Measurements from ENCODE around the gene TEX51.

Gene TEX51

GRCh38 chr2:126898636-126899035 is at the start of gene TEX51:
TSS of gene TEX51 (plus strand) at chr2:126898890. CDS start at chr2:126898919, 29 bp downstream.
- DNase-seq (ENCODE audit: insufficient read length, low spot score) (no peak), FAIRE-seq (no peak)

DNA sequence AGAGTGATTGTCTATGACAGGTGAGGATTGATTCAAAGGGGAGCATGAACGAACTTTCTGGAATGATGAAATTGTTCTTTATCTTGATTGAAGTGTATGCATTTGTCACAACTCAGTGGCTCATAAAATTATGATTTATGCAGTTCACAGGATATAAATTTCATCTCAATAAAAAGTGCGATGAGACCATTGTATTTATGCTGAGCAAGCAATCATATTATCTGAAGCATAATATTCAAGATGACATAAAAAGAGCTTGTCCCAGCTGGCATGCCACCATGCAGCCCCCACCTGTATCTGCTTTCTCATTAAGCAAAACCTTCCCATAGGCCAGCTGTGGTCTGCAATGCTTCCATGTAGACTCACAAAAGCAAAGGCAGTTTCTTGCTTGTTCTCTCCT is 49.6 kb upstream of the TEX51 start:
- FAIRE-seq (no peak), DNase-seq (ENCODE audit: insufficient read length, low spot score) (no peak)

GRCh38 chr2:126849486-126849885 is 49.2 kb upstream of the TEX51 start:
- no peak for FAIRE-seq
- DNase-seq (ENCODE audit: insufficient read length, low spot score): no peak

- no peak for DNase-seq (ENCODE audit: insufficient read length, low spot score)
- no peak for FAIRE-seq
These were observed 48.6 kb upstream of the TEX51 start for GRCh38 chr2:126849991-126850535.

GRCh38 chr2:126850940-126851339 is 47.8 kb upstream of the TEX51 start:
- FAIRE-seq: no peak
- no peak for DNase-seq (ENCODE audit: insufficient read length, low spot score)

- no peak for FAIRE-seq
- DNase-seq (ENCODE audit: insufficient read length, low spot score): no peak
These were observed 46.9 kb upstream of the TEX51 start for GRCh38 chr2:126851756-126852155.

DNA sequence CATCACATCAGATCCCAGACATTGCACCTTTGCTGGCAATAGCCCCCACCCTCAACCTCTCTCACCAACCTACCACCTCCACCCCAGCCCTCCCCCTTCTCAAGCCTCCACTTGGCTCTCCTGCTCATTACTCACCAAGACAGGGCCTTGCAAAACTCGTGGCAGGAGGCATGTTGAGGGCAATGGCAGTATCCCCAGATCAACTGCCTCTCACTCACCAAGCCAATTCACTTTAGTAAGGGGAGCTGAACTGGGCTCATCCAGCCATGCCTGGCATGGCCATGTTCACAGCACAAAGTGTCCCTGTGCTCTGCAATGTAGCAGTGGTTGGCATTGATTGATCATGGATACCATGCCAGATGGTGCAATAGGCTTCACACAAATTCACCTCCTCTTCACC is 46.3 kb upstream of the TEX51 start:
- FAIRE-seq (no peak), DNase-seq (ENCODE audit: insufficient read length, low spot score) (no peak)

GRCh38 chr2:126855606-126856005 is 43.1 kb upstream of the TEX51 start:
- FAIRE-seq: no peak
- DNase-seq (ENCODE audit: insufficient read length, low spot score): no peak

GRCh38 chr2:126856403-126856802 is 42.3 kb upstream of the TEX51 start:
- DNase-seq (ENCODE audit: insufficient read length, low spot score) (no peak), FAIRE-seq (no peak)

DNA sequence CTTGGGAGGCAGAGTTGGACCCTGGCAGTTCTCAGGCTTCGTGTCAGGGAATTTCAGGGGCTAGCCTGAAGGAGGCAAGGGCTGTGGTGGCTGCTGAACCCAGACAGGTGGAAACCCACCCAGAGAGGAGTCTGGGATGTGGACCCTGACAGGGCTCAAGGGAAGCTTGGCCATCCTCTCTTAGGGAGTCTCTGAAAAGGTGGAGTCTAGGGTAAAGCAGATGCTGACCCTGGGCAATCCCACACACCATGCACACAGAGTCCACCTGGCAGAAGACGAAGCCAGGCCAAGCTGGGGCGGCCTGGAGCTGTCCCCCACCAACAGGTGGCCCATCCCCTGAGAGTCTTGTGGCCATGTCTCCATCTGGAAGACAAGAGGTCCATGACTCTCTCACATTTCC is 41.2 kb upstream of the TEX51 start:
- FAIRE-seq: no peak
- DNase-seq (ENCODE audit: insufficient read length, low spot score): no peak

DNA sequence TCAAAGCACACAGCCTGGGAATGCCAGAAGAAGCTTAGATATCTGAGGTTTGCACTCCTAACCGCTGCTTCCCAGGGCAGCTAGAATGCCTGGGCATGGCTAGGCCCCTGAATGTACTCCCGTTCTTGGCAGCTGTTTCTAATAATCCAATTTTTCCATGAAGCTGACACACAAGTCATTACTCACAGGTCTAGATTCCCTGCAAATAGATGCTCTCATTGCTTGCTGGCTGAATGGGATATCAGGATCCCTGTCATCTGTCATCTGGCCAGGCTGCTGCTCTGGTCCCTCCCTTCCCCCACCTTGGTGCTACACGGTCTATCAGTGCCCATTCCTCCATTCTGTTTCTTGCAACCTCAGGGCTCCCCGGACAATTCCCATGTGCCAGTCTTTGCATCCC is 40.7 kb upstream of the TEX51 start:
- DNase-seq (ENCODE audit: insufficient read length, low spot score): no peak
- no peak for FAIRE-seq

GRCh38 chr2:126858436-126858835 is 40.3 kb upstream of the TEX51 start:
- FAIRE-seq: no peak

DNA sequence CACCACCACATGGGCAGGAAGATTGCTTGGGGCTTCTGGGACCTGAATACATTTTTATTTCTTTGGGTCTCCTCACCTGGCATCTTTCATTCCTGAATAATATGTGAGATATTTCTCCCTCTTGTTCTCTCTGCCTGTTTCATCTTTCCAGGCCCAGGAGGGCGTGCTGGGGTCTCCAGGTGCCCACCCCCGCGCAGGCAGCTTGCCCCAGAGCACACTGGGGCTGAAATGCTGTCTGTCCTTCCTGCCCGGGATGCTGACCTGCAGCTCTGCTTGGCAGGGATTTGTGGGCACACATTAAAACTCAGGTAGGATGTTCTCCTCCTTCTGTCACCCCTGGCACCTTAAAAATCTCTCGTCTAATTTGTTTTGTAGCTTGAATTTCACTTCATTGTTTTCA is 39.7 kb upstream of the TEX51 start:
- DNase-seq (ENCODE audit: insufficient read length, low spot score) (no peak), FAIRE-seq (no peak)

More at GRCh38 chr2:126858436-126858835, 40.3 kb upstream of the TEX51 start:
- DNase-seq (ENCODE audit: insufficient read length, low spot score): no peak

DNA sequence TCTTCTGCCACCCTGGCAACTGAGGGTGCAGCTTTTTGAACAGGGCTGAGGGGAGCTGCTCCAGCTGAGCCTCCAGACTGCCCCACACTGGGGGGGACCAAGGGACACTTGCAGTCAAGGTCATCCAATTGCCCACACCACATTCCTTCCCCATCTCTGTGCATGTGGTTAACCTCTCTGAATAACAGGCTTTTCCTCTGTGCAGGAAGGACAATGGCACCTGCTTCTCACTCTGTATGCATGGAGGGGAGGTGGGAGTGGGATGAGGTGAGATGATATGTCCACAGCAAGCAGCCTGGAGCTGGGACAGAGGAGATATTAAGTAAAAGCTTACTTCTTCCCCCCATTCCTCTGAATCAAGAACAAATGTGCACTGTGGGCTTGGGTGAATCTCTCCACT is 39.1 kb upstream of the TEX51 start:
- FAIRE-seq: no peak
- no peak for DNase-seq (ENCODE audit: insufficient read length, low spot score)

GRCh38 chr2:126860385-126860784 is 38.3 kb upstream of the TEX51 start:
- no peak for FAIRE-seq
- no peak for DNase-seq (ENCODE audit: insufficient read length, low spot score)

GRCh38 chr2:126862730-126863129 is 36.0 kb upstream of the TEX51 start:
- FAIRE-seq (no peak), DNase-seq (ENCODE audit: insufficient read length, low spot score) (no peak)

DNA sequence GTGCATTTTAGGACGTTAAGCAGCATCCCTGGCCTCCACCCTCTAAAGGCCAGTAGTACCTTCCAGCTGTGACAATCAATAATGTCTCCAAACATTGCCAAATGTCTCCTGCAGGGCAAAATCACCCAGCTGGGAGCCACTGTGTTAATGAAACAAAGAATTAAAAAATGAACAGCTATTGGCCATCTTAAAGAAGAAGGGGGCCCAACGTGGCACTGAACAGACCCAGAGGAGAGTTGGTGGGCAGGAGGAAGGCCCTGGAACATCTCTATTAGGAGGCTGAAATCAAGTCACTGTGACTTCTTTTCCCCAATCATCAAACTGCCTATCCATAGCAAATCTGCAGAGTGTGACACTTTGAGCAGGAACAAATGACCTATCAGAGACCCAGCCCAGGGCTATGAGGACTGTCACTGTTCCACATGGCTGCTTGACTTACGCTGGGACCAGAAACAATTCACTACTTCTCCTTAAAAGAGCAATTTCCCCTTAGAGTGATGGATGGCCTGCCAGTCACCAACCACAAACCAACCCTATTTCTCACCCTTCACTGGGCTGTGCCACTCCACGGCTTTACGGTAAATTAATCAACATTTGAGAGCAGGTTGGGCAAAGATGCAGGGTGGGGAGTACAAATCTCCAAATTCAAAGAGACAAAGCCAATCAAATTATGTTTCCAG is 35.2 kb upstream of the TEX51 start:
- FAIRE-seq: no peak
- no peak for DNase-seq (ENCODE audit: insufficient read length, low spot score)

GRCh38 chr2:126864861-126865260 is 33.8 kb upstream of the TEX51 start:
- DNase-seq (ENCODE audit: insufficient read length, low spot score) (no peak), FAIRE-seq (no peak)

GRCh38 chr2:126866451-126866850 is 32.2 kb upstream of the TEX51 start:
- DNase-seq (ENCODE audit: insufficient read length, low spot score): no peak
- FAIRE-seq: no peak

DNA sequence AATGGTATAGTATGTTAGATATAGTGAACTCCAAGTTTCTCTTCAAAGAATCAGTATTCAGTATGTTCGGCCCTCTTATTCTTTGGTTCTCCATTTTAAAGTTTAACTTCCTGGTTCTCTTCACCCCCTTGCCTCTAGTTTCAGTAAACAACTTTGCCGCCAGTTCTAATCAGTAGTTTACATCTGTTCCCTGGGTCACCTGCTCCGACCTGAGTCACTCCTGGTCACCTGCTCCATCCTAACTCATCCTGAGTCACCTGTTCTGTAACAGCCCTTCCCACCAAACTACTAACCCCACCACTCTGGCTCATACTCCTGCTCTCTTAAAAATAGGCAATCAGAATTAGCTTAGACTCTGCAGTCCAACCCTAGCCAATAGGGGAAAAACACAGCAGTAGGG is 23.7 kb upstream of the TEX51 start:
- DNase-seq (ENCODE audit: insufficient read length, low spot score): no peak
- FAIRE-seq: no peak

DNA sequence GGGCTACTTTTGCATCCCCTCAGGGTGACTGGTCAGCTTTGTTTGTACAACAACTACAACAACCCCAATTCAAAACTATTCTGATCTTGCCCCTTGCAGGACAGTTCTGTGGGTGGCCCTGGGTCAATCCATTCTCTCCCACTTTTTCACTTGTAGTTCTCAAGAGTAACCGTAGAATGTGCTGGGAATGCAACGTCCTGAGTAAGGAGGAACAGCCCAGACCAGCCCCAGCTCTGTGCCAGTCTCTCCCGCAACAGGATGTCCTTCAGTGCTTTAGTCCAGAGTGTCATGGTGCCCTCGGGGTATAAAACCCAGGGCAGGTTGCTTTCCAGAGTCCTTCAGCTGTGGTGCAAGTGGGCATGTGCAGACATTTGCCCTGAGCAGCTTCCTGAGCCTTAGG is 22.1 kb upstream of the TEX51 start:
- DNase-seq (ENCODE audit: insufficient read length, low spot score): no peak
- FAIRE-seq: no peak

DNA sequence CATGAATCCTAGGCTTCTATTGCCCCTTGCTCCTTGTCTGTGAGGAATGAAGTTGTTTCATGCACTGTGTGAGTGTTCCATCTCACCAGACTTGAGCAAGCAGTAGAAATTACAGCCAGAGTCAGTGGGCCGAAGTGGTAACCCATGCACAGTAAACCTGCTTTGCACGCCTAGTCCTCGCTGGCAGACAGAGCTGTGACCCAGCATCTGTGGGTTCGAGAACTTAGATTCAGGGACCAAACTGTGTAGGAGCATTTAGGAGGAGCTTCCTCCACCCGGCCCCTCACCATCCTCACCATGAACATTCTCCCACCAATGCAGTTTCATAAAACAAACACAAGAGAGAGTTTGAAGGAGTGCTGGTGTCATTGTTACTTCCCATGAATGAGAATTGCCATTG is 21.6 kb upstream of the TEX51 start:
- FAIRE-seq (no peak), DNase-seq (ENCODE audit: insufficient read length, low spot score) (no peak)

All from HTR-8/SVneo (cell line).